ENCODE measurements around the gene PPP1R3E. TPM values are rescaled to one million over a fixed set of nuclear protein-coding genes. Genes with fewer than 3 reads are reported as not detected.
"Not testable (repeated sequence)": the region's sequence is repeated elsewhere in the genome, so short reads cannot be mapped to it uniquely, and the experiment has no call there.

Gene PPP1R3E
- total RNA-seq, 1 donor from 2014 or later, result 2.5 TPM

- H3K27me3 ChIP-seq (ENCODE audit: control insufficient read depth, insufficient read depth, low read length), result no peaks in the 10 kb centered on the region
- TF ChIP-seq CTCF (IDR thresholded peaks at IDR 0.05; ENCODE audit: insufficient read depth, low read length, poor library complexity, severe bottlenecking), result peak; percentile 82
- H3K4me3 ChIP-seq (ENCODE audit: low read depth, low read length), result no peak overlapping the region
- DNase-seq (ENCODE audit: low read depth), result peak; percentile 31
- H3K36me3 ChIP-seq (ENCODE audit: control insufficient read depth, insufficient read depth, low read length), result no peaks in the 10 kb centered on the region
These were observed 25.5 kb upstream of the PPP1R3E start for GRCh38 chr14:23327947-23328744.

- DNase-seq (ENCODE audit: low read depth), result no peak
- Histone ChIP-seq H3K4me3 (ENCODE audit: low read depth, low read length) (no peak overlapping the region), H3K36me3 (ENCODE audit: control insufficient read depth, insufficient read depth, low read length) (no peaks in the 10 kb centered on the region), H3K27me3 (ENCODE audit: control insufficient read depth, insufficient read depth, low read length) (no peaks in the 10 kb centered on the region)
- TF ChIP-seq CTCF (IDR thresholded peaks at IDR 0.05; ENCODE audit: insufficient read depth, low read length, poor library complexity, severe bottlenecking), result no peak
These were observed 24.1 kb upstream of the PPP1R3E start for GRCh38 chr14:23326491-23327332.

- not testable (repeated sequence) for H3K4me3 ChIP-seq (ENCODE audit: low read depth, low read length); DNase-seq (ENCODE audit: low read depth); H3K27me3 ChIP-seq (ENCODE audit: control insufficient read depth, insufficient read depth, low read length); H3K36me3 ChIP-seq (ENCODE audit: control insufficient read depth, insufficient read depth, low read length)
These were observed 23.1 kb upstream of the PPP1R3E start for GRCh38 chr14:23325746-23326145.

GRCh38 chr14:23324993-23325392 is 22.3 kb upstream of the PPP1R3E start:
- no peak for TF ChIP-seq CTCF (IDR thresholded peaks at IDR 0.05; ENCODE audit: insufficient read depth, low read length, poor library complexity, severe bottlenecking)
- DNase-seq (ENCODE audit: low read depth), result no peak
- Histone ChIP-seq H3K27me3 (ENCODE audit: control insufficient read depth, insufficient read depth, low read length) (no peaks in the 10 kb centered on the region), H3K4me3 (ENCODE audit: low read depth, low read length) (no peak overlapping the region), H3K36me3 (ENCODE audit: control insufficient read depth, insufficient read depth, low read length) (no peaks in the 10 kb centered on the region)

GRCh38 chr14:23324455-23324846 is 21.8 kb upstream of the PPP1R3E start:
- Histone ChIP-seq H3K4me3 (ENCODE audit: low read depth, low read length) (no peak overlapping the region), H3K27me3 (ENCODE audit: control insufficient read depth, insufficient read depth, low read length) (no peaks in the 10 kb centered on the region), H3K36me3 (ENCODE audit: control insufficient read depth, insufficient read depth, low read length) (no peaks in the 10 kb centered on the region)
- no peak for TF ChIP-seq CTCF (IDR thresholded peaks at IDR 0.05; ENCODE audit: insufficient read depth, low read length, poor library complexity, severe bottlenecking)
- DNase-seq (ENCODE audit: low read depth), result no peak

GRCh38 chr14:23323838-23324454 is 21.3 kb upstream of the PPP1R3E start:
- H3K4me3 ChIP-seq (ENCODE audit: low read depth, low read length), result no peak overlapping the region
- DNase-seq (ENCODE audit: low read depth), result no peak
- no peaks in the 10 kb centered on the region for H3K36me3 ChIP-seq (ENCODE audit: control insufficient read depth, insufficient read depth, low read length)
- no peaks in the 10 kb centered on the region for H3K27me3 ChIP-seq (ENCODE audit: control insufficient read depth, insufficient read depth, low read length)
- no peak for TF ChIP-seq CTCF (IDR thresholded peaks at IDR 0.05; ENCODE audit: insufficient read depth, low read length, poor library complexity, severe bottlenecking)
